ENCODE results near the gene CTSO.

DNA sequence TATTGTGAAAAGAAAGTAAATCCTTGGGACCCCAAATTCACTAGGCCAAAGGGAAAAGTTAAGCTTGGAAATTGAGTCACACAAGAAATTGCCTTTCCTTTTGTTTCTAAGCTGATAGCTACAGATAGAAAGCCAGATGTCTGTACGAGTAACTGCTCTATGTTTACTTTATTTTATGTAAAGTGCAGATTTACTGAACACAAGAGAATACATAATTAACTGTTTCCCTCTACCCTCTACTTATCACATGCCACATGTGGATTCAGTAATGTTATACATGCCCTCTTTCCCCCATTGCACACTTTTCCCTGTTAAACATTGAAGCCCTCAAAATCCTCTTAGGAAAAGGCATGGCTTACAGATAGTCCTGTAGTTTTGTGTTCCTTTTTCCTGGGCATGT is 66.6 kb downstream of the CTSO start:
- TF ChIP-seq CTCF (IDR thresholded peaks at IDR 0.05) (no peak), POLR2A (IDR thresholded peaks at IDR 0.05) (no peak), POLR2AphosphoS5 (IDR thresholded peaks at IDR 0.05) (no peak)

Measured in stomach (tissue), 4 donors.